ENCODE measurements around the gene GAS1. TPM values are rescaled to one million over a fixed set of nuclear protein-coding genes. Genes with fewer than 3 reads are reported as not detected.

GAS1 gene
- total RNA-seq, 1 experiment from 2014 or later: 0.64 TPM

DNA sequence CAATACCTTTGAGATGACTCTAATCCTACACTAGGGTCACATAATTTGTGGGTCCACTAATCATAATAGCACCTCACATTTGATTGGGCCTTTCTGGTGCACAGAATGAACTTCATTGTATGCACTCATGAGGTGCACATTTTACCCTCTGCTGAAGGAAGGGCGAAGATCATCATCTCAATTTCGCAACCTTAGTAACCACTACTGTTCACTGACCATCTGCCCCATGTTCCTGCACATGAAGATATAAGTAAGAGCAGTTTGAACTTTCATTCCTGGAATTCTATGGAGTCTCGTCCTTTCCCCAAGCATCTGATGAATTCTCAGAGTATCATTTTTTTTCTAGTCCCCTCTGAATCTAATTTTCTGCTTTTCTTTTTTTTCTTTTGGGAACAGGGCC is 21.2 kb downstream of the GAS1 start:
- Histone ChIP-seq H3K4me1 (no peaks in the 10 kb centered on the region), H3K36me3 (ENCODE audit: control insufficient read depth, insufficient read depth, low read length) (no peaks in the 10 kb centered on the region), H3K4me3 (ENCODE audit: low read depth, low read length) (no peak overlapping the region), H3K9me3 (no peaks in the 10 kb centered on the region), H3K27me3 (replicated peaks; ENCODE audit: control insufficient read depth, insufficient read depth, low read length) (no peaks in the 10 kb centered on the region)
- Mint-ChIP-seq H3K9me3 (ENCODE audit: unreplicated experiment) (no peaks in the 10 kb centered on the region), H3K36me3 (ENCODE audit: insufficient read depth, unreplicated experiment) (no peaks in the 10 kb centered on the region), H3K4me1 (ENCODE audit: low read depth, unreplicated experiment) (no peaks in the 10 kb centered on the region), H3K4me3 (ENCODE audit: unreplicated experiment) (no peak overlapping the region), H3K27me3 (ENCODE audit: insufficient read depth, unreplicated experiment) (peaks cover 5% of the 10 kb centered on the region), H3K27ac (ENCODE audit: unreplicated experiment) (no peak overlapping the region)
- BruUV-seq (replicated peaks): no TSS peak
- ChIA-PET CTCF (no interaction called here), POLR2A (no interaction called here)
- TF ChIP-seq, protein P1, sequence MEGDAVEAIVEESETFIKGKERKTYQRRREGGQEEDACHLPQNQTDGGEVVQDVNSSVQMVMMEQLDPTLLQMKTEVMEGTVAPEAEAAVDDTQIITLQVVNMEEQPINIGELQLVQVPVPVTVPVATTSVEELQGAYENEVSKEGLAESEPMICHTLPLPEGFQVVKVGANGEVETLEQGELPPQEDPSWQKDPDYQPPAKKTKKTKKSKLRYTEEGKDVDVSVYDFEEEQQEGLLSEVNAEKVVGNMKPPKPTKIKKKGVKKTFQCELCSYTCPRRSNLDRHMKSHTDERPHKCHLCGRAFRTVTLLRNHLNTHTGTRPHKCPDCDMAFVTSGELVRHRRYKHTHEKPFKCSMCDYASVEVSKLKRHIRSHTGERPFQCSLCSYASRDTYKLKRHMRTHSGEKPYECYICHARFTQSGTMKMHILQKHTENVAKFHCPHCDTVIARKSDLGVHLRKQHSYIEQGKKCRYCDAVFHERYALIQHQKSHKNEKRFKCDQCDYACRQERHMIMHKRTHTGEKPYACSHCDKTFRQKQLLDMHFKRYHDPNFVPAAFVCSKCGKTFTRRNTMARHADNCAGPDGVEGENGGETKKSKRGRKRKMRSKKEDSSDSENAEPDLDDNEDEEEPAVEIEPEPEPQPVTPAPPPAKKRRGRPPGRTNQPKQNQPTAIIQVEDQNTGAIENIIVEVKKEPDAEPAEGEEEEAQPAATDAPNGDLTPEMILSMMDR (IDR thresholded peaks at IDR 0.05; ENCODE audit: insufficient read depth in 1 of 2, low read depth in 1 of 2, low read length in 1 of 2, severe bottlenecking in 1 of 2, unreplicated experiment in 1 of 2): no peak
- intact Hi-C loops (cut with micrococcal nuclease; ENCODE audit: unreplicated experiment): no loop called here
- DNase-seq: no peak

DNA sequence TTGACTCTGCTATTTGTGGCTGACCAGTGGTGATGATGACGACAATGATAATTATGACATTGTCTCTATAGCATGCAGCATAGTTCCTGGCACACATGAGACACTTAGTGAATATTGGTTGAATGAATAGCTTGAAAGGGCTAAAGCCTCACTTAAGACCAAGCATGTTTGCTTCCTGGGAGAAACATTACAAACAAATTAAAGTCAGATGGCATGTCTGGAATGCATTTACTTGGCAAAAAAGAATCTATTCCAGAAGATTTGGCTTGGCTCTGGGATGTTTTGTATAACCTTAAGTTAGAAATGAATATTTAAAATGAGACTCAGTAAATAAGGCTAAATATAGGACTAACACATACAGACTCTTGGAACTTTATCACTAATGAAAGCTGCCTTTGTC is 21.6 kb downstream of the GAS1 start:
- Histone ChIP-seq H3K9me3 (no peaks in the 10 kb centered on the region), H3K4me1 (no peaks in the 10 kb centered on the region), H3K36me3 (ENCODE audit: control insufficient read depth, insufficient read depth, low read length) (no peaks in the 10 kb centered on the region), H3K27me3 (replicated peaks; ENCODE audit: control insufficient read depth, insufficient read depth, low read length) (no peaks in the 10 kb centered on the region), H3K4me3 (ENCODE audit: low read depth, low read length) (no peak overlapping the region)
- TF ChIP-seq, protein P1 (IDR thresholded peaks at IDR 0.05; ENCODE audit: insufficient read depth in 1 of 2, low read depth in 1 of 2, low read length in 1 of 2, severe bottlenecking in 1 of 2, unreplicated experiment in 1 of 2): no peak
- H3K36me3 Mint-ChIP-seq (ENCODE audit: insufficient read depth, unreplicated experiment): no peaks in the 10 kb centered on the region
- no peak overlapping the region for H3K27ac Mint-ChIP-seq (ENCODE audit: unreplicated experiment)
- BruUV-seq (replicated peaks): no TSS peak
- intact Hi-C loops (cut with micrococcal nuclease; ENCODE audit: unreplicated experiment): no loop called here
- peaks cover 5% of the 10 kb centered on the region for H3K27me3 Mint-ChIP-seq (ENCODE audit: insufficient read depth, unreplicated experiment)
- no peak for DNase-seq
- H3K9me3 Mint-ChIP-seq (ENCODE audit: unreplicated experiment): no peaks in the 10 kb centered on the region
- no peaks in the 10 kb centered on the region for H3K4me1 Mint-ChIP-seq (ENCODE audit: low read depth, unreplicated experiment)
- ChIA-PET POLR2A (no interaction called here), CTCF (no interaction called here)
- H3K4me3 Mint-ChIP-seq (ENCODE audit: unreplicated experiment): no peak overlapping the region

DNA sequence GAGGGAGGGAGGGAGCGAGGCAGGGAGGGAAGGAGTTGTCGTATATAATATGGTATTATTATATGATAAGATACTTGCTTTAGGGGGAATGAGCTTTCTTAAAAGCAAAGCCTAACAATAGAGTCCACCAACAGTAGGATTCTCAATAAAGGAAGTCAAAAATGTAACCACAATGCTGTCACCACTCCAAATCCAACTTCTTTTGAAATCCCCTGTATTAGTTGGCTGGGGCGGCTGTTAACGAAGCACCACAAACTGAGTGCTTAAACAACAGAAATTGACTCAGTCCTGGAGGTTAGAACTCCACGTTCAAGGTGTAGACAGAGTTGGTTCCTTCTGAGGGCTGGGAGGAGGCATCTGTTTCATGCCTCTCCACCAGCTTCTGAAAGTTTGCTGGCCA is 23.1 kb downstream of the GAS1 start:
- H3K27me3 Mint-ChIP-seq (ENCODE audit: insufficient read depth, unreplicated experiment): peaks cover 5% of the 10 kb centered on the region

More for the DNA sequence above, 23.1 kb downstream of the GAS1 start:
- no TSS peak for BruUV-seq (replicated peaks)
- no peaks in the 10 kb centered on the region for H3K36me3 Mint-ChIP-seq (ENCODE audit: insufficient read depth, unreplicated experiment)
- no peaks in the 10 kb centered on the region for H3K9me3 Mint-ChIP-seq (ENCODE audit: unreplicated experiment)
- no peak overlapping the region for H3K27ac Mint-ChIP-seq (ENCODE audit: unreplicated experiment)
- H3K4me1 ChIP-seq: no peaks in the 10 kb centered on the region
- H3K4me3 Mint-ChIP-seq (ENCODE audit: unreplicated experiment): no peak overlapping the region
- H3K9me3 ChIP-seq: no peaks in the 10 kb centered on the region
- no peaks in the 10 kb centered on the region for H3K27me3 ChIP-seq (replicated peaks; ENCODE audit: control insufficient read depth, insufficient read depth, low read length)
- no peak for DNase-seq
- ChIA-PET CTCF (no interaction called here), POLR2A (no interaction called here)
- intact Hi-C loops (cut with micrococcal nuclease; ENCODE audit: unreplicated experiment): no loop called here
- H3K36me3 ChIP-seq (ENCODE audit: control insufficient read depth, insufficient read depth, low read length): no peaks in the 10 kb centered on the region
- no peaks in the 10 kb centered on the region for H3K4me1 Mint-ChIP-seq (ENCODE audit: low read depth, unreplicated experiment)
- no peak overlapping the region for H3K4me3 ChIP-seq (ENCODE audit: low read depth, low read length)
- TF ChIP-seq, protein P1 (IDR thresholded peaks at IDR 0.05; ENCODE audit: insufficient read depth in 1 of 2, low read depth in 1 of 2, low read length in 1 of 2, severe bottlenecking in 1 of 2, unreplicated experiment in 1 of 2): no peak

Measured in Caco-2 (cell line).